SK-N-MC (cell line): Measurements from ENCODE around the gene MEI1.

Experiments
- EZH2 ChIP-seq: fragments of 200-600 bp; sonication (generic); IDR thresholded peaks from one replicate; pipeline ENCODE4 v1.6.1; 2017; ENCODE audit warnings: antibody characterized with exemption
- FOXP2 ChIP-seq: optimal IDR thresholded peaks from 2 replicates; pipeline ENCODE3; 2011; ENCODE audit warnings: mild to moderate bottlenecking, moderate library complexity; ENCODE audit not compliant: insufficient read depth; ENCODE audit errors: extremely low read length, control extremely low read depth
- POLR2AphosphoS5 ChIP-seq: IDR thresholded peaks from 2 replicates; pipeline ENCODE4 v1.6.1; 2012; ENCODE audit warnings: mild to moderate bottlenecking, low read depth, low read length, borderline replicate concordance

GRCh38 chr22:41757502-41757901 is 58.2 kb downstream of the MEI1 start:
- TF ChIP-seq POLR2AphosphoS5 (no peak), EZH2 (no peak), FOXP2 (no peak)
